Measurements from ENCODE around the gene PINK1.

The PINK1 gene

DNA sequence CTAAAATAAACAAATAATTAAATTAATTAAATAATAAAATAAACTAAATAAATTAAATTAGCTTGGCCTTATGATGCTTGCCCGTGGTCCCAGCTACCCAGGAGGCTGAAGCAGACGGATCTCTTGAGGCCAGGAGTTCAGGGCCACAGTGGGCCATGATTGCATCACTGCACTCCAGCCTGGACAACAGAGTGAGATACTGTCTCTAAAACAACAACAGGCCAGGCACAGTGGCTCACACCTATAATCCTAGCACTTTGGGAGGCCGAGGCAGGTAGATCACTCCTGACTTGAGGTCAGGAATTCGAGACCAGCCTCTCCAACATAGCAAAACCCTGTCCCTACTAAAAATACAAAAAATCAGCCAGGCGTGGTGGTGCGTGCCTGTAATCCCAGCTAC lies 12.2 kb upstream of the PINK1 start:
- H3K4me3 ChIP-seq (ENCODE audit: low read depth, low read length): no peak overlapping the region
- TF ChIP-seq, protein P1, sequence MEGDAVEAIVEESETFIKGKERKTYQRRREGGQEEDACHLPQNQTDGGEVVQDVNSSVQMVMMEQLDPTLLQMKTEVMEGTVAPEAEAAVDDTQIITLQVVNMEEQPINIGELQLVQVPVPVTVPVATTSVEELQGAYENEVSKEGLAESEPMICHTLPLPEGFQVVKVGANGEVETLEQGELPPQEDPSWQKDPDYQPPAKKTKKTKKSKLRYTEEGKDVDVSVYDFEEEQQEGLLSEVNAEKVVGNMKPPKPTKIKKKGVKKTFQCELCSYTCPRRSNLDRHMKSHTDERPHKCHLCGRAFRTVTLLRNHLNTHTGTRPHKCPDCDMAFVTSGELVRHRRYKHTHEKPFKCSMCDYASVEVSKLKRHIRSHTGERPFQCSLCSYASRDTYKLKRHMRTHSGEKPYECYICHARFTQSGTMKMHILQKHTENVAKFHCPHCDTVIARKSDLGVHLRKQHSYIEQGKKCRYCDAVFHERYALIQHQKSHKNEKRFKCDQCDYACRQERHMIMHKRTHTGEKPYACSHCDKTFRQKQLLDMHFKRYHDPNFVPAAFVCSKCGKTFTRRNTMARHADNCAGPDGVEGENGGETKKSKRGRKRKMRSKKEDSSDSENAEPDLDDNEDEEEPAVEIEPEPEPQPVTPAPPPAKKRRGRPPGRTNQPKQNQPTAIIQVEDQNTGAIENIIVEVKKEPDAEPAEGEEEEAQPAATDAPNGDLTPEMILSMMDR (IDR thresholded peaks at IDR 0.05; ENCODE audit: borderline replicate concordance, insufficient read depth, low read depth, low read length): no peak

DNA sequence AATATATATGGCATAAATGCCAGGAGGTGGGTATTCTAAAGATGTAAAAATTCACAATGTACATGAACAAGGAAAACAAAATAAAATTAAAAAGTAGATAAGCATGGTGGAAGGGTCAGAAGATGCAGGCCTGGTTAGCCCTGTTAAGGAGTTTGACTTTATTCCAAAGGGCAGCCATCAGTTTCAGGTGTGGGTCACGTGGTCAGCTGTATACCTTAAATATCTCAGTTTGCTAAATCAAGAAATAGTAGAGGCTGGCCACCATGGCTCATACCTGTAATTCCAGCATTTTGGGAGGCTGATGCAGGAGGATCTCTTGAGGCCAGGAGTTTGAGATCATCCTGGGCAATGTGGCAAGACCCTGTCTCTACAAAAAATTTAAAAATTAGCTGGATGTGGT lies 8.5 kb upstream of the PINK1 start:
- TF ChIP-seq, protein P1 (IDR thresholded peaks at IDR 0.05; ENCODE audit: borderline replicate concordance, insufficient read depth, low read depth, low read length): no peak
- no peak overlapping the region for H3K4me3 ChIP-seq (ENCODE audit: low read depth, low read length)

DNA sequence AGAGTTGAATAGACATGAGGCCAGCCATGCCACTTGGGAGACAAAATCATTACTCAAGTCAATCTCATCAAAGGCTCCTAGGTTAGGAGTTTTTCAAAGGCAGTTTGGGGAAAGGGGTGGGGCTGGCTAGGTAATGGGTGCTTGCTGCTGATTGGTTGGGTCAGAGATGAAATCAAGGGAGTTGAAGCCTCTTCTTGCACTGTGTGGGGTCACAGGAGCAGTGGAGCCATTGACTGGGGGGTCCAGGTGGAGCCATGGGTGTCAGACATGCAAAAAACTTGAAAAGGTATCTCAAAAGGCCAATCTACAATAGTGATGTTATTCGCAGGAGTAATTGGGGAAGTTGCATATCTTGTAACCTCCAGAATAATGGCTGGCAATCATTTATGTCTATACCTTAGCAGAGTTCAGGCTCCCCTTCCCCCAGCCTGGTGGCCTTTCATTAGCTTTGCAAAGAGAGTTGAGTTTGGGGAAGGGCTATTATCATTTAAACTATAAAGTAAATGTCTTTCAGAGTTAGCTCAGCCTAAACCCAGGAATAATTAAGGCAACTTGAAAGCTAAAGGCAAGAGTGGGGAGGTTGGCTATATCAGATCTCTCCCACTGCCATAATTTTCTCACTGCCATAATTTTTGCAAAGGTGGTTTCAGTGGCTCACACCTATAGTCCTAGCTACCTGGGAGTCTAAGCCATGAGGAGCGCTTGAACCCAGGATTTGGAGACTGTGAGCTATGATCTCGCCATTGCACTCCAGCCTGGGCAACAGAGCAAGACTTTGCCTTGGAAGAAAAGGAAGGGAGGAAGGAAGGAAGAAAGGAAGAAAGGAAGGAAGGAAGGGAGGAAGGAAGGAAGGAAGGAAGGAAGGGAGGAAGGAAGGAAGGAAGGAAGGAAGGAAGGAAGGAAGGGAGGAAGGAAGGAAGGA lies 7.8 kb upstream of the PINK1 start:
- no peak overlapping the region for H3K4me3 ChIP-seq (ENCODE audit: low read depth, low read length)
- TF ChIP-seq, protein P1 (IDR thresholded peaks at IDR 0.05; ENCODE audit: borderline replicate concordance, insufficient read depth, low read depth, low read length): no peak

DNA sequence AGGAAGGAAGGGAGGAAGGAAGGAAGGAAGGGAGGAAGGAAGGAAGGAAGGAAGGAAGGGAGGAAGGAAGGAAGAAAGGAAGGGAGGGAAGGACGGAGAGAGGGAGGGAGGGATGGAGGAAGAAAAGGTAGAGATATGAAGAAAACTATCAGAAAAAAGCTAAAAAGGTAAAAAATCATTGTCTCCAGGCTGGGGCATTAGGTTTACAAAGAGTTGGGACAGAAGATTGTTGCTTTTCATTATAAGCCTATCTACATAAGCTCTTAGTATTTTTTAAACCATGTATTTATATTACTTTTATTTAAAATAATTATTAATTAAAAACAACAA lies 7.2 kb upstream of the PINK1 start:
- TF ChIP-seq, protein P1 (IDR thresholded peaks at IDR 0.05; ENCODE audit: borderline replicate concordance, insufficient read depth, low read depth, low read length): no peak
- no peak overlapping the region for H3K4me3 ChIP-seq (ENCODE audit: low read depth, low read length)

DNA sequence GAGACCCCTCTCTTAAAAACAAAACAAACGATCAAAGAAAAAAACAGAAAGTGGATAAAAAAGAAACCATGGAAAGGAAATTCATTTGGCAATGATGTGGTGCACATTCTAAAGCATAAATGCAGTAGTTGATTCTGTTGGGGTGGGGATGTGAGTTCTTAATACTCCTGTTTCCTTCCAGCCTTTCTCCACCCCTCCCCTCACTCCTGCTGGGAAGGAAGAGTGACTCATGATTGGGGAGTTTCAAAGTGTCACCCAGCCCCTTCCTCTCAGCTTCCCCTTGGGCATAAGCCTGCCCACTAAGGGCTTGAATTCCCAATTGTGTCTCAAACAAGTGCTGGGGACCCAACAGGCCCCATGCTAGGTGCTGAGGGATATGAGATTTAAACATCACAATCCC lies 6.7 kb upstream of the PINK1 start:
- no peak overlapping the region for H3K4me3 ChIP-seq (ENCODE audit: low read depth, low read length)
- TF ChIP-seq, protein P1 (IDR thresholded peaks at IDR 0.05; ENCODE audit: borderline replicate concordance, insufficient read depth, low read depth, low read length): no peak

DNA sequence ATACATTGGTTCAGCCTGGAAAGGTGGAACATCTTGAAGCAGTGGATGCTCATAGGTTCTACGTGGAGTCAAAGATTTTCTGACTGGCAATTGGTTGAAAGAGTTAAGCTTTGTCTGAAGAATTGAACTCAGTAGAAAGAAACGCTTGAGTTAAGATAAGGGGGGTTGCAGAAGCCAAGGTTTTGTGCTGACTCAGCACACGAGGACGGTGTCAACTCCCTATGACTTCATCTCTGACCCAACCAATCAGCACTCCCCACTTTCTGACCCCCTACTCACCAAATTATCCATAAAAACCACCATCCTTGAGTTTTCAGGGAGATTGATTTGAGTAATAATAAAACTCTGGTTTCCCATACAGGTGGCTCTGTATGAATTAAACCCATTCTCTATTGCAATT lies 2.5 kb upstream of the PINK1 start:
- TF ChIP-seq, protein P1 (IDR thresholded peaks at IDR 0.05; ENCODE audit: borderline replicate concordance, insufficient read depth, low read depth, low read length): no peak
- H3K4me3 ChIP-seq (ENCODE audit: low read depth, low read length): no peak overlapping the region

DNA sequence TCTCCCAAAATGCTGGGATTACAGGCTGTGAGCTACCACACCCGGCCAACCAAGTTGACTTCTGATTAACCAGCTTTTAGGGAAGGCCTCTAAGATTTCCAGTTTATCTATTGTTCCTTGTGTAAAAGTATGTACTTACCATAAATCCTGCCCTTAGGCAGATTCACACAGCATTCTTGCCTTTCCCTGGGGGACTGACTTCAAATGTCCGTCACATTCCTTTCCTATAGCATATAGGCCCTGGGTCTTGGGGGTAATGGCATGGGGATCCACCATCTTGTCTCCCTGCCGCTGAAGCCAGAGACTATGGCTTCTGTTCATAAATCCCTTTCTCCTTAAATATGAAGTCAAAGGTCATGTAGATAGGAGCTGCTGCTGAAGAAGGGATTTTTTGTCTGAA lies 872 bp upstream of the PINK1 start:
- TF ChIP-seq, protein P1 (IDR thresholded peaks at IDR 0.05; ENCODE audit: borderline replicate concordance, insufficient read depth, low read depth, low read length): no peak
- H3K4me3 ChIP-seq (ENCODE audit: low read depth, low read length): no peak overlapping the region

All from GM12875 (cell line).